CD8-positive, alpha-beta memory T cell (primary cell): ENCODE measurements around the gene PSMF1. TPM values are rescaled to one million over a fixed set of nuclear protein-coding genes. Genes with fewer than 3 reads are reported as not detected.
A peak's percentile ranks its signal among the peaks of the same experiment; 100 is the strongest.

ENCODE experiments used
- CTCF ChIA-PET: fragments of 350-600 bp; sonication (Branson Sonifier 250); formaldehyde crosslinking; loops from one replicate; lab custom pipeline; 2021; ENCODE audit warnings: antibody characterized with exemption; lab: Charles Lee
- POLR2A ChIA-PET: fragments of 350-600 bp; sonication (Branson Sonifier 250); formaldehyde crosslinking; loops from one replicate; lab custom pipeline; 2021; ENCODE audit warnings: antibody characterized with exemption; lab: Charles Lee
- DNase-seq, 5 donors: peaks; one replicate each; pipeline versions ENCODE4 v3.0.0 to v3.0.0-alpha.2; 2020 to 2022; ENCODE audit warnings: mixed read lengths in 1 of 5
- H3K27ac ChIP-seq: one replicate; pipeline ENCODE4 v1.7.0; 2013; ENCODE audit warnings: low read depth, mild to moderate bottlenecking, low read length, moderate library complexity
- H3K27me3 ChIP-seq: 2 replicates; pipeline ENCODE4 v1.7.0; 2013; ENCODE audit warnings: low read length, mild to moderate bottlenecking; ENCODE audit not compliant: insufficient read depth, poor library complexity, severe bottlenecking
- H3K36me3 ChIP-seq: 2 replicates; pipeline ENCODE4 v1.7.0; 2013; ENCODE audit warnings: mild to moderate bottlenecking, low read length, moderate library complexity; ENCODE audit not compliant: insufficient read depth
- H3K4me1 ChIP-seq: 2 replicates; pipeline ENCODE4 v1.7.0; 2013; ENCODE audit warnings: mild to moderate bottlenecking, low read length, moderate library complexity; ENCODE audit not compliant: insufficient read depth
- H3K4me3 ChIP-seq: 2 replicates; pipeline ENCODE4 v1.7.0; 2013; ENCODE audit warnings: mild to moderate bottlenecking, low read length
- H3K9me3 ChIP-seq: 2 replicates; pipeline ENCODE4 v1.7.0; 2013; ENCODE audit warnings: mild to moderate bottlenecking, low read length
- H3K27ac Mint-ChIP-seq, 8 donors: one replicate each; pipeline ENCODE4 v1.8.0; 2020 to 2021; ENCODE audit warnings: mixed read lengths in 8 of 8, mild to moderate bottlenecking in 6 of 8, inconsistent platforms in 3 of 8, moderate library complexity in 3 of 8
- H3K27me3 Mint-ChIP-seq, 2 donors: one replicate each; pipeline ENCODE4 v1.8.0; 2020 to 2021; ENCODE audit warnings: mixed read lengths in 2 of 2, mild to moderate bottlenecking in 1 of 2, moderate library complexity in 1 of 2
- H3K36me3 Mint-ChIP-seq, 3 donors: one replicate each; pipeline ENCODE4 v1.8.0; 2020 to 2021; ENCODE audit warnings: mixed read lengths in 3 of 3, inconsistent platforms in 1 of 3, mild to moderate bottlenecking in 1 of 3
- H3K4me1 Mint-ChIP-seq, 3 donors: one replicate each; pipeline ENCODE4 v1.8.0; 2020 to 2021; ENCODE audit warnings: mixed read lengths in 3 of 3, inconsistent platforms in 1 of 3, mild to moderate bottlenecking in 1 of 3
- H3K4me3 Mint-ChIP-seq, 7 donors: one replicate each; pipeline ENCODE4 v1.8.0; 2020 to 2021; ENCODE audit warnings: mixed read lengths in 7 of 7, mild to moderate bottlenecking in 6 of 7, moderate library complexity in 4 of 7, inconsistent platforms in 2 of 7
- H3K9me3 Mint-ChIP-seq, 5 donors: one replicate each; pipeline ENCODE4 v1.8.0; 2020 to 2022; ENCODE audit warnings: mixed read lengths in 5 of 5, mild to moderate bottlenecking in 3 of 5, moderate library complexity in 2 of 5, inconsistent platforms in 1 of 5
- polyA plus RNA-seq: library from polyadenylated mRNA; unstranded; fragments of 300-500 nt; fragmentation: Illumina TruSeq; gene quantifications from one replicate; pipeline ENCODE4 v1.2.3, GENCODE V29; 2021
- total RNA-seq, 2 experiments: library from RNA; stranded (reverse); gene quantifications; one replicate each; pipeline ENCODE4 v1.2.3, GENCODE V29; 2021

Gene PSMF1
- total and polyA plus RNA-seq, 3 experiments from 2014 or later = 169 to 189 (median 185) TPM

GRCh38 chr20:1206366-1207148 is 88.2 kb downstream of the PSMF1 start:
- Histone ChIP-seq H3K27me3 (no peaks in the 10 kb centered on the region), H3K4me1 (no peaks in the 10 kb centered on the region), H3K9me3 (no peaks in the 10 kb centered on the region), H3K27ac (no peak overlapping the region), H3K4me3 (no peak overlapping the region), H3K36me3 (no peaks in the 10 kb centered on the region)
- ChIA-PET CTCF (no interaction called here), POLR2A (no interaction called here)
- H3K27me3 Mint-ChIP-seq = peaks cover 0 to 1% of the 10 kb centered on the region in 2 donors
- no peaks in the 10 kb centered on the region for H3K9me3 Mint-ChIP-seq
- DNase-seq = no peak
- H3K36me3 Mint-ChIP-seq = no peaks in the 10 kb centered on the region
- no peaks in the 10 kb centered on the region for H3K4me1 Mint-ChIP-seq
- no peak overlapping the region for H3K4me3 Mint-ChIP-seq
- no peak overlapping the region for H3K27ac Mint-ChIP-seq

- H3K36me3 Mint-ChIP-seq = no peaks in the 10 kb centered on the region
- CTCF ChIA-PET = no interaction called here
Observed at GRCh38 chr20:1207293-1207878, 89.0 kb downstream of the PSMF1 start.

GRCh38 chr20:1209447-1210387 is 91.3 kb downstream of the PSMF1 start:
- peaks cover 7% of the 10 kb centered on the region for H3K4me1 ChIP-seq
- no peak for DNase-seq
- Mint-ChIP-seq H3K9me3 (no peaks in the 10 kb centered on the region), H3K36me3 (no peaks in the 10 kb centered on the region), H3K4me3 (no peak overlapping the region), H3K27me3 (peaks cover 5 to 15% of the 10 kb centered on the region in 2 donors), H3K4me1 (peaks cover 5 to 10% (median 6%) of the 10 kb centered on the region in 3 donors), H3K27ac (no peak overlapping the region)
- POLR2A ChIA-PET = no interaction called here
- no peak overlapping the region for H3K4me3 ChIP-seq
- no peak overlapping the region for H3K27ac ChIP-seq
- no peaks in the 10 kb centered on the region for H3K27me3 ChIP-seq
- CTCF ChIA-PET = interaction anchor here (1.4 kb wide), 1 partner anchor 18 kb away, joined by 3 read pairs; no protein-coding TSS in a partner anchor
- no peaks in the 10 kb centered on the region for H3K9me3 ChIP-seq
- no peaks in the 10 kb centered on the region for H3K36me3 ChIP-seq

More at GRCh38 chr20:1207293-1207878, 89.0 kb downstream of the PSMF1 start:
- no peak overlapping the region for H3K4me3 ChIP-seq
- Mint-ChIP-seq H3K9me3 (no peaks in the 10 kb centered on the region), H3K27ac (peak overlapping the region in 1 of 8 donors; percentile 64), H3K27me3 (peaks cover 5 to 9% of the 10 kb centered on the region in 2 donors), H3K4me1 (peaks cover 0 to under 1% (median 0%) of the 10 kb centered on the region in 3 donors), H3K4me3 (no peak overlapping the region)
- H3K36me3 ChIP-seq = no peaks in the 10 kb centered on the region
- no peaks in the 10 kb centered on the region for H3K9me3 ChIP-seq
- H3K27ac ChIP-seq = no peak overlapping the region
- no peaks in the 10 kb centered on the region for H3K4me1 ChIP-seq
- POLR2A ChIA-PET = no interaction called here
- no peaks in the 10 kb centered on the region for H3K27me3 ChIP-seq
- DNase-seq = no peak

- no peak overlapping the region for H3K4me3 ChIP-seq
- DNase-seq = no peak
- POLR2A ChIA-PET = no interaction called here
- Mint-ChIP-seq H3K4me1 (peaks cover 8 to 15% (median 10%) of the 10 kb centered on the region in 3 donors), H3K27ac (peak overlapping the region in 1 of 8 donors; percentile 4), H3K27me3 (peaks cover 8 to 17% of the 10 kb centered on the region in 2 donors), H3K36me3 (no peaks in the 10 kb centered on the region), H3K9me3 (no peaks in the 10 kb centered on the region), H3K4me3 (no peak overlapping the region)
- no peaks in the 10 kb centered on the region for H3K36me3 ChIP-seq
- H3K27me3 ChIP-seq = no peaks in the 10 kb centered on the region
- CTCF ChIA-PET = interaction anchor here (1.4 kb wide), 1 partner anchor 17 kb away, joined by 3 read pairs; no protein-coding TSS in a partner anchor
- H3K9me3 ChIP-seq = no peaks in the 10 kb centered on the region
- H3K27ac ChIP-seq = no peak overlapping the region
- H3K4me1 ChIP-seq = peaks cover 15% of the 10 kb centered on the region
Observed at GRCh38 chr20:1210501-1210900, 92.1 kb downstream of the PSMF1 start.

- Histone ChIP-seq H3K36me3 (no peaks in the 10 kb centered on the region), H3K27ac (no peak overlapping the region), H3K4me3 (no peak overlapping the region), H3K27me3 (no peaks in the 10 kb centered on the region), H3K9me3 (no peaks in the 10 kb centered on the region), H3K4me1 (peaks cover 27% of the 10 kb centered on the region)
- H3K9me3 Mint-ChIP-seq = no peaks in the 10 kb centered on the region
- ChIA-PET CTCF (interaction anchor here (1.1 to 2.0 kb wide), 4 partner anchors 12 to 256 kb away, joined by 3 to 6 read pairs (median 5); partner anchors contain the start of gene RAD21L1), POLR2A (no interaction called here)
- H3K36me3 Mint-ChIP-seq = no peaks in the 10 kb centered on the region
- peaks cover 14 to 21% (median 17%) of the 10 kb centered on the region in 3 donors for H3K4me1 Mint-ChIP-seq
- H3K4me3 Mint-ChIP-seq = no peak overlapping the region
- H3K27ac Mint-ChIP-seq = no peak overlapping the region
- H3K27me3 Mint-ChIP-seq = peaks cover 9 to 20% of the 10 kb centered on the region in 2 donors
- DNase-seq = no peak
Observed at GRCh38 chr20:1212023-1212422, 93.6 kb downstream of the PSMF1 start.

GRCh38 chr20:1212607-1213396 is 94.4 kb downstream of the PSMF1 start:
- peak; percentile 33 to 73 (median 49) for DNase-seq
- no peaks in the 10 kb centered on the region for H3K9me3 Mint-ChIP-seq
- no peak overlapping the region for H3K27ac Mint-ChIP-seq
- no peaks in the 10 kb centered on the region for H3K36me3 Mint-ChIP-seq
- Histone ChIP-seq H3K9me3 (no peaks in the 10 kb centered on the region), H3K27me3 (no peaks in the 10 kb centered on the region), H3K27ac (no peak overlapping the region), H3K4me3 (no peak overlapping the region), H3K36me3 (no peaks in the 10 kb centered on the region), H3K4me1 (peaks cover 33% of the 10 kb centered on the region)
- peak overlapping the region in 3 of 7 donors; percentile 1 to 27 (median 5) for H3K4me3 Mint-ChIP-seq
- peaks cover 9 to 21% of the 10 kb centered on the region in 2 donors for H3K27me3 Mint-ChIP-seq
- POLR2A ChIA-PET = no interaction called here
- peaks cover 14 to 21% (median 17%) of the 10 kb centered on the region in 3 donors for H3K4me1 Mint-ChIP-seq
- CTCF ChIA-PET = interaction anchor here (0.9 to 2.0 kb wide), 12 partner anchors 11 to 564 kb away, joined by 3 to 6 read pairs (median 3); partner anchors contain the start of genes RAD21L1 and TMEM74B

- H3K36me3 Mint-ChIP-seq = no peaks in the 10 kb centered on the region
- Histone ChIP-seq H3K27ac (no peak overlapping the region), H3K27me3 (no peaks in the 10 kb centered on the region), H3K4me1 (peaks cover 34% of the 10 kb centered on the region), H3K9me3 (no peaks in the 10 kb centered on the region), H3K36me3 (no peaks in the 10 kb centered on the region), H3K4me3 (no peak overlapping the region)
- peaks cover 16 to 31% of the 10 kb centered on the region in 2 donors for H3K27me3 Mint-ChIP-seq
- no peak overlapping the region for H3K4me3 Mint-ChIP-seq
- ChIA-PET CTCF (no interaction called here), POLR2A (no interaction called here)
- DNase-seq = no peak
- no peak overlapping the region for H3K27ac Mint-ChIP-seq
- H3K4me1 Mint-ChIP-seq = peaks cover 14 to 21% (median 17%) of the 10 kb centered on the region in 3 donors
- H3K9me3 Mint-ChIP-seq = no peaks in the 10 kb centered on the region
Observed at GRCh38 chr20:1214838-1215261, 96.4 kb downstream of the PSMF1 start.
